SK-N-SH (cell line): Measurements from ENCODE around the gene ABCA4. TPM values are rescaled to one million over a fixed set of nuclear protein-coding genes. Genes with fewer than 3 reads are reported as not detected.

ENCODE experiments used
- CTCF ChIA-PET: fragments of 300-600, 350-600 bp; formaldehyde crosslinking; extraction: SDS; loops from one replicate; lab custom pipeline; 2021; lab: Yijun Ruan, JAX
- POLR2A ChIA-PET: fragments of 350-600 bp; sonication (Branson Sonifier 250); formaldehyde crosslinking; extraction: SDS; loops from one replicate; lab custom pipeline; 2020; ENCODE audit warnings: antibody characterized with exemption, inconsistent platforms; lab: Yijun Ruan, JAX
- DNase-seq: peaks from one replicate; pipeline ENCODE4 v3.0.0; 2012
- H2AFZ ChIP-seq: fragments of 200-600 bp; sonication (generic); 2 replicates; pipeline ENCODE4 v1.8.1; 2016; ENCODE audit warnings: antibody characterized with exemption, mild to moderate bottlenecking, low read depth
- H3F3A ChIP-seq: fragments of 200-600 bp; sonication (generic); replicated peaks from 2 replicates; pipeline ENCODE3; 2016; ENCODE audit warnings: antibody characterized with exemption, mild to moderate bottlenecking; ENCODE audit not compliant: insufficient read depth
- H3K27ac ChIP-seq, 2 experiments: fragments of 200-500 bp in 1 of 2; fragments of 200-600 bp in 1 of 2; sonication (Bioruptor generic) in 1 of 2; sonication (generic), shearing (Covaris generic) in 1 of 2; 2 replicates each; pipeline versions ENCODE4 v1.5.1 to v1.6.1; 2014 to 2016; ENCODE audit warnings: low read depth in 2 of 2, inconsistent platforms in 1 of 2, low read length in 1 of 2, mild to moderate bottlenecking in 1 of 2, mixed read lengths in 1 of 2
- H3K27me3 ChIP-seq: fragments of 200-600 bp; sonication (generic), shearing (Covaris generic); 2 replicates; pipeline ENCODE4 v1.6.1; 2016; ENCODE audit warnings: mixed run types; ENCODE audit not compliant: insufficient read depth
- H3K36me3 ChIP-seq, 2 experiments: fragments of 200-500 bp in 1 of 2; fragments of 200-600 bp in 1 of 2; sonication (Bioruptor generic) in 1 of 2; sonication (generic) in 1 of 2; replicated peaks in 1 of 2; 2 replicates each; pipeline versions ENCODE3 to v1.5.1; 2014 to 2016; ENCODE audit warnings: low read length in 1 of 2, mild to moderate bottlenecking in 1 of 2; ENCODE audit not compliant: insufficient read depth in 2 of 2, control insufficient read depth in 1 of 2
- H3K4me1 ChIP-seq, 2 experiments: fragments of 200-500 bp in 1 of 2; fragments of 200-600 bp in 1 of 2; sonication (Bioruptor generic) in 1 of 2; sonication (generic), shearing (Covaris generic) in 1 of 2; 2 replicates each; pipeline versions ENCODE4 v1.5.1 to v1.6.1; 2014 to 2016; ENCODE audit warnings: low read depth in 1 of 2, low read length in 1 of 2, mixed run types in 1 of 2; ENCODE audit not compliant: insufficient read depth in 2 of 2, control insufficient read depth in 1 of 2
- H3K4me2 ChIP-seq: fragments of 200-600 bp; sonication (generic), shearing (Covaris generic); 2 replicates; pipeline ENCODE4 v1.6.1; 2017; ENCODE audit warnings: mixed run types
- H3K4me3 ChIP-seq, 2 experiments: fragments of 200-500 bp in 1 of 2; fragments of 200-600 bp in 1 of 2; sonication (Bioruptor generic) in 1 of 2; sonication (generic), shearing (Covaris generic) in 1 of 2; 2 replicates each; pipeline versions ENCODE4 v1.5.1 to v1.8.1; 2014 to 2016; ENCODE audit warnings: low read depth in 2 of 2, inconsistent platforms in 1 of 2, low read length in 1 of 2, mild to moderate bottlenecking in 1 of 2, mixed read lengths in 1 of 2, moderate library complexity in 1 of 2
- H3K79me2 ChIP-seq: fragments of 200-600 bp; sonication (generic); 2 replicates; pipeline ENCODE4 v1.8.1; 2017; ENCODE audit warnings: mild to moderate bottlenecking; ENCODE audit not compliant: insufficient read depth
- H3K9ac ChIP-seq: fragments of 200-600 bp; sonication (generic); 2 replicates; pipeline ENCODE4 v1.6.1; 2017; ENCODE audit warnings: mixed run types
- H3K9me2 ChIP-seq: fragments of 200-600 bp; sonication (generic); 2 replicates; pipeline ENCODE4 v1.6.1; 2017; ENCODE audit warnings: mixed run types
- H3K9me3 ChIP-seq: fragments of 200-600 bp; sonication (generic); 2 replicates; pipeline ENCODE4 v1.6.1; 2017; ENCODE audit warnings: mixed run types, mild to moderate bottlenecking, moderate library complexity
- H4K20me1 ChIP-seq: fragments of 200-600 bp; sonication (generic); 2 replicates; pipeline ENCODE4 v1.6.1; 2017; ENCODE audit warnings: mild to moderate bottlenecking, mixed run types; ENCODE audit not compliant: insufficient read depth
- ELF1 ChIP-seq: IDR thresholded peaks from 2 replicates; pipeline ENCODE4 v1.4.0; 2012
- EP300 ChIP-seq, 2 experiments: IDR thresholded peaks; 2 replicates each; pipeline versions ENCODE4 v1.4.0 to v1.6.1; 2012; ENCODE audit warnings: borderline replicate concordance in 1 of 2, low read depth in 1 of 2, low read length in 1 of 2
- EZH2phosphoT487 ChIP-seq: fragments of 200-600 bp; sonication (generic); IDR thresholded peaks from 2 replicates; pipeline ENCODE4 v1.6.1; 2017; ENCODE audit warnings: low read depth, mixed run types, mild to moderate bottlenecking, antibody characterized with exemption, moderate library complexity, borderline replicate concordance
- FOSL2 ChIP-seq: IDR thresholded peaks from 2 replicates; pipeline ENCODE4 v1.4.0; 2012; ENCODE audit warnings: low read depth, mild to moderate bottlenecking, moderate library complexity, borderline replicate concordance
- FOXJ3 ChIP-seq: sonication (generic); formaldehyde crosslinking; IDR thresholded peaks from 2 replicates; pipeline ENCODE4 v1.5.1; 2020; ENCODE audit warnings: mild to moderate bottlenecking, missing genetic modification reagents
- GATA2 ChIP-seq: sonication (generic); formaldehyde crosslinking; IDR thresholded peaks from 2 replicates; pipeline ENCODE4 v1.5.0; 2020; ENCODE audit warnings: mild to moderate bottlenecking, missing genetic modification reagents
- IRF3 ChIP-seq: fragments of 150-350 bp; IDR thresholded peaks from 2 replicates; pipeline ENCODE4 v1.6.1; 2016; ENCODE audit warnings: mild to moderate bottlenecking, low read depth, low read length
- JUND ChIP-seq: IDR thresholded peaks from 2 replicates; pipeline ENCODE4 v1.4.0; 2012
- MAX ChIP-seq: IDR thresholded peaks from 2 replicates; pipeline ENCODE4 v1.4.0; 2012; ENCODE audit warnings: low read depth
- MXI1 ChIP-seq: IDR thresholded peaks from 2 replicates; pipeline ENCODE4 v1.6.1; 2012; ENCODE audit warnings: mild to moderate bottlenecking, low read depth, low read length, improper control_type of control experiment
- NFIC ChIP-seq: IDR thresholded peaks from 2 replicates; pipeline ENCODE4 v1.4.0; 2012; ENCODE audit warnings: borderline replicate concordance
- NRF1 ChIP-seq: IDR thresholded peaks from 2 replicates; pipeline ENCODE4 v1.6.1; 2012; ENCODE audit warnings: low read depth, mild to moderate bottlenecking, low read length
- POLR2AphosphoS5 ChIP-seq: IDR thresholded peaks from 2 replicates; pipeline ENCODE4 v1.6.1; 2012; ENCODE audit warnings: low read depth, low read length
- RAD21 ChIP-seq: IDR thresholded peaks from 2 replicates; pipeline ENCODE4 v1.6.1; 2012; ENCODE audit warnings: mild to moderate bottlenecking, low read length
- REST ChIP-seq: IDR thresholded peaks from 2 replicates; pipeline ENCODE4 v1.6.1; 2012; ENCODE audit warnings: mild to moderate bottlenecking, low read depth, low read length, moderate library complexity
- SIN3A ChIP-seq: IDR thresholded peaks from 2 replicates; pipeline ENCODE4 v1.6.1; 2012; ENCODE audit warnings: low read depth, mild to moderate bottlenecking, low read length, moderate library complexity, borderline replicate concordance
- SMC3 ChIP-seq: IDR thresholded peaks from 2 replicates; pipeline ENCODE4 v1.6.1; 2012; ENCODE audit warnings: low read depth, low read length, improper control_type of control experiment
- TAF1 ChIP-seq: IDR thresholded peaks from 2 replicates; pipeline ENCODE4 v1.6.1; 2012; ENCODE audit warnings: low read depth, mild to moderate bottlenecking, low read length, moderate library complexity, borderline replicate concordance
- TCF12 ChIP-seq: IDR thresholded peaks from 2 replicates; pipeline ENCODE4 v1.4.0; 2012
- USF1 ChIP-seq: IDR thresholded peaks from 2 replicates; pipeline ENCODE4 v1.4.0; 2012; ENCODE audit warnings: low read depth, borderline replicate concordance
- YY1 ChIP-seq: IDR thresholded peaks from 2 replicates; pipeline ENCODE4 v1.4.0; 2012; ENCODE audit warnings: low read depth, mild to moderate bottlenecking
- WGBS: methylation state at CpG from one replicate; pipeline ENCODE4 v1.1.6; 2017; ENCODE audit warnings: low lambda C conversion rate; 5-methylcytosine and 5-hydroxymethylcytosine counted together
- polyA plus RNA-seq, 3 experiments: library from polyadenylated mRNA; depleted of rRNA; stranded (reverse); fragments of >200 nt; gene quantifications; 2 replicates each; pipeline ENCODE4 v1.2.3, GENCODE V29; 2012

ABCA4 gene
- polyA plus RNA-seq, 1 of the 3 experiments (the other 2 are of a cell fraction), result 0.03 TPM

- no peak for TF ChIP-seq USF1
- no peak for TF ChIP-seq TCF12
- no peak for TF ChIP-seq IRF3
Measured at GRCh38 chr1:94111879-94112278, 9.1 kb downstream of the ABCA4 start (continued).

GRCh38 chr1:94110946-94111740 lies 9.8 kb downstream of the ABCA4 start:
- 77% methylated on average over 10 of the region's 10 CpGs for WGBS
- H3K79me2 ChIP-seq, result no peaks in the 10 kb centered on the region
- H3K4me1 ChIP-seq, result peaks cover 1 to 6% of the 10 kb centered on the region in 2 experiments; a peak in 3 of 4 replicates
- H4K20me1 ChIP-seq, result no peaks in the 10 kb centered on the region
- POLR2A ChIA-PET, result no interaction called here
- no peaks in the 10 kb centered on the region for H3K36me3 ChIP-seq
- no peaks in the 10 kb centered on the region for H3F3A ChIP-seq
- CTCF ChIA-PET, result no interaction called here
- TF ChIP-seq NFIC (no peak), EZH2phosphoT487 (no peak), ELF1 (no peak), JUND (no peak), FOXJ3 (CRISPR knock-in tag) (no peak), YY1 (no peak), TCF12 (no peak), FOSL2 (no peak), MAX (no peak), POLR2AphosphoS5 (no peak), NRF1 (no peak), RAD21 (no peak), GATA2 (CRISPR knock-in tag) (no peak), IRF3 (no peak), SIN3A (no peak), MXI1 (no peak), TAF1 (no peak), EP300 (IDR thresholded peaks at IDR 0.05; ENCODE audit: borderline replicate concordance in 1 of 2, low read depth in 1 of 2, low read length in 1 of 2) (no peak), SMC3 (no peak), REST (no peak)
- TF ChIP-seq, all 33 proteins: peak for 0
- Histone ChIP-seq H3K27me3 (no peaks in the 10 kb centered on the region), H3K9ac (no peak overlapping the region), H2AFZ (no peak overlapping the region), H3K4me2 (no peak overlapping the region), H3K9me2 (no peaks in the 10 kb centered on the region), H3K4me3 (no peak overlapping the region), H3K9me3 (no peaks in the 10 kb centered on the region), H3K27ac (no peak overlapping the region)
- no peak for DNase-seq
